ENCODE data around the gene PPP1R2B.

PPP1R2B gene

DNA sequence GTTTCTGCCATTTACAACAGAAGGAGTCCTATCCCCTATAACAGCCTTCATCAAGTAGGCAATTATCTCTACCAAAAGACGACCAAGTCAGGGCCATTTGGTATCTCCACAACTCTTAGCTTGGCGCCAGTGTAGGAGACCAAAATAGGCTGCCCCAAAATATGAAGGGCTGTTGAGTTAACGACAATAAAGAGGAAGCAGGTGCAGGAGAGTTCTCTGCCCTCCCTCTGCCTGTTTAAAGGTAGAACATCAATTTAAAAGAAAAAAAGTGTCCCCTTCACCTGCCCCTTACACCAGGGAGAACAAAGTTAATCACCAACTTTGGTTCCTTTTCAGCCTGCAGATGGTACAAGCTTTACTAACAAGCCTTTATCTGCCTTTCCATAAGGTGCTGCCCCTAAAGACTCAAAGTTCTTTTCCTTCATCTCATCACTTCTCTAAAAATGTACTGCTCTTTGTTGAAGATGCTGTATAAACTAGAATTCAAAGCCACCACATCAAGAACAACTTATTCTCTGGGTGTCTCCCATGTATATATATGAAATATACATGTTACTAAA, 33.3 kb downstream of the PPP1R2B start:
- DNase-seq: no peak

DNA sequence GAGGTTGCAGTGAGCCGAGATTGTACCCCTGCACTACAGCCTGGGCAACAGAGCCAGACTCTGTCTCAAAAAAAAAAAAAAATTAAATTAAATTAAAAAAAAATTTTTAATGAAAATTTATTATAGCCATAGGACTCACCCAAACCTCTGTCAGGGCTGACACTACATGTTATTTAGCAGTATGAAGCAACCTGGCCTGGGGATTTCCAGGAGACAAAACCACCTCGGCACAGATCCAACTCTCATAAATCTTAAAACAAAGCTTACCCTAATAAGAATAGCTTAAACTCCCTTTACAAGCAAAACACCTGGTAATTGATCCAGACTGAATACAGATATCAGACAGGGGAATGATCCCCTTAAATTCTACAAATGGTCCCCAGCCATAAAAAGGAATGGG, 38.4 kb downstream of the PPP1R2B start:
- no peak for DNase-seq

DNA sequence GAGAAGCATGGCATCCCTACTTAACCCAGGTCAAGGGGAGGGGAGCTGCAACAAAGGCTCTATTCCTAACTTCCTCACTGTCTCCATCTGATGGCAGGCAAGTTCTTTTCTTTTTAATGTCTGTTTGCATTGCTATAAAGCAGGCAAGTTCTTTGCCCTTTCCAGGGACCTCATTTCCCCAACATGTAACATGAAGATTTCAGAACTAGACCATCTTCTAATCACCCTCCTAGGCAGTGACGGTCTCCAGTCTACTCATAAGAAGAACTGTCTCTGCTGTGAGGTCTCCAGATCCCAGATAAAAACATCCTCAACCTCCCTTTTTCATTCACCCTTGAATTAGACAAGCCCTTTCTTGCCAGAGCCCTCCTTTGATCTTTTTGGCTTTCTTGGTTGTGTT, 42.1 kb downstream of the PPP1R2B start:
- DNase-seq: no peak

DNA sequence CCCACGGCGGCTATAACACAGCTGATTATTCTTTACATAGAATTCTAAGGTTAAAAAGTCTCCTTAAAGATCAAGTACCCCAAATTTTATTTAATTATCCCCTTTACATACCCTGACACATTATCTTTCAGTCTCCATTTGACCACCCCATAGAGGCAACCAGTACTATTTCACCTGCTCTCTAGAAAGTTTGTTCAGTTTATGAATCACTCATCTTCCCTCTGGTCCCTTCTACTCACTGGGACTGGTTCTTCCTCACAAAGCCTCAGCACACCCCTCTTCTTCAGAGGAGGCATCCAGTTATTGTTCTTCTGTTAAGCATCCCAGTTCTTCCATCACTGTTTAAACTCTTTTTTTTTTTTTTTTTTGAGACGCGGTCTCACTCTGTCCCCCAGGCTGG, 42.8 kb downstream of the PPP1R2B start:
- no peak for DNase-seq

GRCh38 chr5:156893517-156893916, 43.4 kb downstream of the PPP1R2B start:
- DNase-seq: no peak

GRCh38 chr5:156896546-156896945, 46.5 kb downstream of the PPP1R2B start:
- no peak for DNase-seq
